Fibroblast of mammary gland (primary cell): Measurements from ENCODE around the gene RHOC.
"Not testable (repeated sequence)": the region's sequence is repeated elsewhere in the genome, so short reads cannot be mapped to it uniquely, and the experiment has no call there.

Source experiments
- DNase-seq: peaks from one replicate; pipeline ENCODE4 v3.0.0-alpha.2; 2010; ENCODE audit warnings: low read depth
- H3K4me3 ChIP-seq: 2 replicates; pipeline ENCODE4 v1.5.1; 2011; ENCODE audit warnings: low read depth, mild to moderate bottlenecking, low read length, moderate library complexity; ENCODE audit not compliant: control insufficient read depth
- TF ChIP-seq, protein P1 (sequence below): conservative IDR thresholded peaks from 2 replicates; pipeline ENCODE4 v1.5.1; 2011; ENCODE audit warnings: low read depth, low read length, inconsistent platforms; ENCODE audit not compliant: control insufficient read depth, insufficient read depth

RHOC gene

DNA sequence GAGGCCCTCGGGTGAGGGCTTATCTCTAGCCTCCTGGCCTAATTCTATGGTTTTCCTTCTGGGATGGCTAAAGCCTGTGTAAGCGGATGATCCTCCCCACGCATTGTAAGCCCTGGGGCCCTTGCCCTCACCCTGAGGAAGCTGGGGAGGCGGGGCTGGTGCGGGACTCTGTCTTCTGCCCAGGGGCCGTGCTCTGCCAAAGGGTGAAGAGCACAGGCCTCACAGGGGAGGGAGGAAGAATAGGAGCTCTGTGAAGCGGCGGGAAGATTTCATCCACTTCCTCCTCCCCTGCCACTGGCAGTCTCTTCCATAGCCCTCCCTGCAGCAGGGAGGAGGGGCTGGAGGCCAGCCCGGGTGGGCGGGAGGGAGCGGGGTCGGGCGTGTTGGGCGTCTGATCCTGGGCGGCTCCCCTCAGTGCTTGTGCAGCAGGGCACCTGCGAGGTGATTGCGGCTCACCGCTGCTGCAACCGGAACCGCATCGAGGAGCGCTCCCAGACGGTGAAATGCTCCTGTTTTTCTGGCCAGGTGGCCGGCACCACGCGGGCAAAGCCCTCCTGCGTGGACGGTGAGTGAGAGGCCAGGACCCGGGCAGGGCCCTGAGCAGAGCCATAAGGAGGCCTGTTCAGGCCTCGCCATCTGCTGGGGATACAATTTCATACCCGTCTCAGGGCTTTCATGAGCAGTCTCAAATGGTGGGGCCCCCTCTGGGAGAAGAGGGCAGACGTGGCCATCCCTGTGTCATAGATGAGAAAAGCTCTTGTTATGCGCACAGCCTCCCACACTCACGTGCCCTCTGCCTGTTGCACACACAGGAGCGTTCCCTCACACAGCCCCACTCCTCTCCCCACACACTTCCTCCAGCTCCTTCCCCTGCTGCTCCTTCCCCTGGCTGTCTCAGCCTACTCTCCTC lies 15.9 kb upstream of the RHOC start:
- peak; percentile 51 for DNase-seq
- no peak overlapping the region for H3K4me3 ChIP-seq
- TF ChIP-seq, protein P1, sequence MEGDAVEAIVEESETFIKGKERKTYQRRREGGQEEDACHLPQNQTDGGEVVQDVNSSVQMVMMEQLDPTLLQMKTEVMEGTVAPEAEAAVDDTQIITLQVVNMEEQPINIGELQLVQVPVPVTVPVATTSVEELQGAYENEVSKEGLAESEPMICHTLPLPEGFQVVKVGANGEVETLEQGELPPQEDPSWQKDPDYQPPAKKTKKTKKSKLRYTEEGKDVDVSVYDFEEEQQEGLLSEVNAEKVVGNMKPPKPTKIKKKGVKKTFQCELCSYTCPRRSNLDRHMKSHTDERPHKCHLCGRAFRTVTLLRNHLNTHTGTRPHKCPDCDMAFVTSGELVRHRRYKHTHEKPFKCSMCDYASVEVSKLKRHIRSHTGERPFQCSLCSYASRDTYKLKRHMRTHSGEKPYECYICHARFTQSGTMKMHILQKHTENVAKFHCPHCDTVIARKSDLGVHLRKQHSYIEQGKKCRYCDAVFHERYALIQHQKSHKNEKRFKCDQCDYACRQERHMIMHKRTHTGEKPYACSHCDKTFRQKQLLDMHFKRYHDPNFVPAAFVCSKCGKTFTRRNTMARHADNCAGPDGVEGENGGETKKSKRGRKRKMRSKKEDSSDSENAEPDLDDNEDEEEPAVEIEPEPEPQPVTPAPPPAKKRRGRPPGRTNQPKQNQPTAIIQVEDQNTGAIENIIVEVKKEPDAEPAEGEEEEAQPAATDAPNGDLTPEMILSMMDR = no peak

DNA sequence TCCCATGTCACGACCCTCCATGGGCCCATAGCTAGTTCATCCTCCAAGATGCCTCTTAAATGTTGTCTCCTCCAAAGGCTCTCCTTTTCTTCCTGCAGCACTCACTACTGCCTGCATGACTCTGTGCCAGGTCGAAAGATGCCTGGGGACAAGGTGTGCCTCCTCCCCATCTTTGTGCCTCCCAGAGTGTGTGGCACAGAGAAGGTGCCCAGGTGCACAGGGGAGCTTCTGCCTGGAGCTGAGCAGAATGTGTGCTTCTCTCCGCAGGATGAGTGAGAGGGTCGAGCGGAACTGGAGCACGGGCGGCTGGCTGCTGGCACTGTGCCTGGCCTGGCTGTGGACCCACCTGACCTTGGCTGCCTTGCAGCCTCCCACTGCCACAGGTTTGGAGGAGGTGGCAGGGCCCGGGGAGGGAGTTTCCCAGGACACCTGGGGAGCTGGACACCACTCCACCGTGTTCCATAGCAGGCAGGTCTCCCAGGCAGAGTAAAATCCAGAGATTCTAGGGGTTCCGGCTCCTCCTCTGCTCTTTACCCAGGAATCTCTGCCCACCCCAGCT lies 15.1 kb upstream of the RHOC start:
- no peak for DNase-seq
- TF ChIP-seq, protein P1 = no peak

DNA sequence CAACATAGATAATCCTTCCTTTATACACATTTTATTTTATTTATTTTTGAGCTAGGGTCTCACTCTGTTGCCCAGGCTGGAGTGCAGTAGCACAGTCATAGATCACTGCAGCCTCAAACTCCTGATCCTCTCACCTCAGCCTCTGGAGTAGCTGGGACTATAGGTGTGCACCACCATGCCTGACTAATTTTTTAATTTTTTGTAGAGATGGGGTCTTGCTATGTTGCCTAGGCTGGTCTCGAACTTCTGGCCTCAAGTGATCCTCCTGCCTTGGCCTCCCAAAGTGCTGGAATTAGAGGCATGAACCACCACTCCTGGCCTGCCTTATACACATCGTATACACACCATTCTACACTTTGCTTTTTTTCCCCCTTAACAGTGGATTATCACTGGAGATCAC lies 14.4 kb upstream of the RHOC start:
- DNase-seq, H3K4me3 ChIP-seq: not testable (repeated sequence)

More for the DNA sequence above, 15.1 kb upstream of the RHOC start:
- H3K4me3 ChIP-seq = no peak overlapping the region

DNA sequence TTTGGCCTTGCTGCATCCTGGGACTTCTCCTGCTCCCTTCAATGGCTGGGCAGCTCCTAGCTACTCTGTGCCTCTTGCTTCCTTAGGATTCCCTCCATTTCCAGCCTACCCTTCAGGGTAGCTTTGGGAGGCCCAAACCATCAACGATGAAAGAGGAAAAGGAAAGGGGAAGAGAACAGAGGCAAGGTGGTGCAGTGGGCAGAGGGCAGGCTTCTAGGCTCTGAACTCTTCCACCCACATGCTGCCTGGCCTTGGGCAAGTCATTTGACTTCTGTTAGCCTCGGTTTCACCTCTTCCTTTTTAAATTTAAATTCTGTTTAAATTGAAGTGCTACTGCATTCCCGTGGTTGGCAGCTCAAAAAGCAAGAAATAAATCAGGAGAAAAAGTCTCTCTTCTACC lies 13.9 kb upstream of the RHOC start:
- TF ChIP-seq, protein P1 = no peak
- H3K4me3 ChIP-seq = no peak overlapping the region
- DNase-seq = no peak

DNA sequence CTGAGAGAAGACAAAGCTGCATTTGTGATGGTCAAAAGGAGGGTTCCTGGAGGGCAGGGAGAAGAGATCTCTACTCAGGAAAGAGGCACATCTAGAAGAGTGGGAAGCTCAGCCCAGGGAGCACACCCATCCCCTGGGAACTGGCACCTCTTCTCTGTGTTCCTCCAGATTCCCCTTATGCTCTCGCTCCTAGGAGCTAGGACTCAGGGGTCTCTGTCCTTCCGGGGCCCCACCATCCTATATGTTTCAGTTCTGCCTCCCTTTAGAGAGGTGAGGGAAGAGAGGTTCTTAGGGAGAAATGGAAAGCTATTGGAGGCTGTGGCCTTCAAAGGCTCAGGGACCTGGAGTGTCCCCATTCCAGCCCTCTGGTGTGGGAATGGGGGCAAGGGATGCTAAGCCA lies 12.8 kb upstream of the RHOC start:
- DNase-seq = no peak
- no peak overlapping the region for H3K4me3 ChIP-seq
- TF ChIP-seq, protein P1 = no peak

DNA sequence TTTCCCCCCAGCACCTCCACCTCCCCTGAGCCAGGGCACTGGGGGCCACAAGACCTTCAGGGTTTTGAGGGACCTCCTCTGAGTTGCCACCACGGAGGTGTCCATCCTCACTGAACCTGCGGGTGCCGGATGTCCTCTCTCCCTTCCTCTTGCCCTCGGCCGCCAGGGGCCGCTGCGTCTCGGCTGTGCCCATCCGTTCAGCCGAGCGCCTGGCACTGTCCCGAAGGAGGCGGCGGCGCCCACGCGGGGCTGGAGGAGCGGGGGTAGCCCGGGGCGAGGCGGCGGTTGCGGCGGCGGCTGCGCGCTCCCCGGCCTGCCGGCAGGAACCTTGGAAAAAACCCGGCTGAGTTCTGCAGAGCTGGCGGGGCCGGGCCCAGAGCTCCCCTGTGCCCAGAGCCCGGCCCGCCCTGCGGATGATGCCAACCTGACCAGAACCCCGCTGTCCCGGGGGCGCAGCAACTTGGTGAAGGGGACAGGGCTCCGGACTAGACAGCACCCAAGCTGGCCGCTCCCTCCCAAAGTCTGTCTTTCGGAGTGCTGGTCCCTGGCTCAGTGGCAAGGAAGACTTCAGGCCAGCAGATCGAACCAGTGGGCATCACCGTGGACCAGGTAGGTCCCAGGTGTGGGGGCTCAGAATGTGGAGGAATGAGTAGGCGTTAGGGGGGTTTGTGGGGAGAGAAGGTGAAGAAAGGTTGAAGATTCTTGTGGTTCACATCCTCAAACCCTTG lies 11.9 kb upstream of the RHOC start:
- DNase-seq = peak; percentile 52
- TF ChIP-seq, protein P1 = peak; percentile 73
- H3K4me3 ChIP-seq = no peak overlapping the region
